SH-SY5Y (cell line): ENCODE results near the gene DOC2B.

Experiments used
- GATA2 ChIP-seq: IDR thresholded peaks from 2 replicates; pipeline ENCODE4 v1.6.1; 2011; ENCODE audit warnings: mild to moderate bottlenecking, low read depth, low read length
- GATA3 ChIP-seq: IDR thresholded peaks from 2 replicates; pipeline ENCODE4 v1.6.1; 2011; ENCODE audit warnings: low read depth, mild to moderate bottlenecking, low read length, moderate library complexity

DNA sequence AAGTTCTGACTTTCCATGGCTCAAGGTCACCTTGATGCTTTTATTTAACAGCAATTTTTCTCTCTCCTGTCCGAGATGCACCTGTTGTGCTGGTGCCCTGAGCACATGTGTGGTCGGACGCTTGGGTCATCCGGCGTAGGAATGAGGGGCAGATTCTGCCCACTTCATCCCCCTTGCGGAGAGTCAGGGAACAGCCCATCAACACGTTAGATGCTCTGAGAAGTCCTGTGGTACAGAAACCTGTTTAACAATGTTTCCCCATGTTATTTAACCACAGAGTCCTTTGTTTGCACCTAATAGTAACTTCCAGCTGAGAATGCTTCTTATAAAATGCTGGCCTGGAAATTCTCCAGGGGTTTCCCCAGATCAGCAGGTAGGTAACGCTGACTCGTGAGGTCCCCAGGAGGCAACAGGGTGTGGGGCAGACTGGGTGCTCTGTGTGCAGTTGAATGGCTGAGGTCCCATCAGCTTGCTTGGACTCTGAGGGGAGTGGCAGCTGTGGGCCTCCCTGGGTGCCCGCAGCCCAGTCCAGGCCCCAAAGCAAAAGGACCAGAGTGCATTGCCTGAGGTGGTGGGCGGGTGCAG is 17.8 kb downstream of the DOC2B start:
- TF ChIP-seq GATA2 (no peak), GATA3 (no peak)
